Colonic mucosa (tissue), 4 donors: Measurements from ENCODE around the gene DLEU7. TPM values are rescaled to one million over a fixed set of nuclear protein-coding genes. Genes with fewer than 3 reads are reported as not detected.

Experiments used
- DNase-seq: peaks from one replicate; pipeline ENCODE4 v3.0.0-alpha.2; 2020
- H3K27ac ChIP-seq: fragments of 200-600 bp; one replicate; pipeline ENCODE4 v1.8.0; 2021
- H3K27me3 ChIP-seq: fragments of 200-600 bp; one replicate; pipeline ENCODE4 v1.8.0; 2021
- H3K36me3 ChIP-seq: fragments of 200-600 bp; one replicate; pipeline ENCODE4 v1.8.0; 2021
- H3K4me1 ChIP-seq: fragments of 200-600 bp; one replicate; pipeline ENCODE4 v1.8.0; 2021; ENCODE audit warnings: mild to moderate bottlenecking
- H3K4me3 ChIP-seq: fragments of 200-600 bp; one replicate; pipeline ENCODE4 v1.8.0; 2021
- H3K9ac ChIP-seq, 2 donors: one replicate each; pipeline ENCODE4 v1.7.0; 2013; ENCODE audit warnings: control low read depth in 2 of 2, low read depth in 2 of 2, low read length in 2 of 2
- H3K9me3 ChIP-seq: fragments of 200-600 bp; one replicate; pipeline ENCODE4 v1.8.0; 2021
- intact Hi-C: fragments of 100-400 bp; cut with DNase I; formaldehyde crosslinking; loops from one replicate; pipeline ENCODE4 v1.14.1; 2022
- total RNA-seq, 2 donors: library from RNA; stranded (reverse); fragmentation: NEBNext Ultra II Directional in 1 of 2; extraction: Animal tissue kit (Norgen Biotek cat#: 25700) in 1 of 2; gene quantifications; one replicate each; pipeline ENCODE4 v1.2.1, GENCODE V29; 2021
- TF ChIP-seq, protein P1 (sequence below): fragments of 200-600 bp; IDR thresholded peaks from one replicate; pipeline ENCODE4 v1.8.0; 2022; ENCODE audit warnings: antibody characterized with exemption, mild to moderate bottlenecking
- donor health status: healthy.
- donor health status: DM: no; HTN: no; CAD: no.
- donor health status: DM: no; HTN: no; CAD: no.

Gene DLEU7
- total RNA-seq, 2 donors from 2014 or later: 0.11 TPM; not detected in 1

DNA sequence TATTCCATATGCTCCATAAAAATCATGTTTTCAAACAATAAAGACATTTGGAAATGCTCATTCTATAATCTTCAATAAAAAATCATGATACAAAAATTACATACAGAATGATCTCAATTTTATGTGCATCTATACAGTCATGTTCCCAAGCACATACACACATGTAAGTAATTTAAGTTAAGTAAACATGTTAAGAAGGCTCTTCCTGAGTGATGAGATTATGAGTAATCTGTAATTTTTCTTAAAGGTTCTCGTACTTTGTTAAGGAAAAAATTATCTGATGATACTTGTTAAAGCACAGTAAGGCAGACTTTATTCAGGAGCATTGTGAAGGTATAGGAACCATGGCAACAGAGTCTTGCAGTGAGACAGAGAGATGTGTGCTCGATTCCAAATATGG, 30.0 kb upstream of the DLEU7 start:
- no peaks in the 10 kb centered on the region for H3K9me3 ChIP-seq
- H3K4me3 ChIP-seq: no peak overlapping the region
- H3K27me3 ChIP-seq: no peaks in the 10 kb centered on the region
- H3K27ac ChIP-seq: no peak overlapping the region
- H3K36me3 ChIP-seq: no peaks in the 10 kb centered on the region
- H3K4me1 ChIP-seq: no peaks in the 10 kb centered on the region
- DNase-seq: no peak
- no peak overlapping the region for H3K9ac ChIP-seq
- TF ChIP-seq, protein P1, sequence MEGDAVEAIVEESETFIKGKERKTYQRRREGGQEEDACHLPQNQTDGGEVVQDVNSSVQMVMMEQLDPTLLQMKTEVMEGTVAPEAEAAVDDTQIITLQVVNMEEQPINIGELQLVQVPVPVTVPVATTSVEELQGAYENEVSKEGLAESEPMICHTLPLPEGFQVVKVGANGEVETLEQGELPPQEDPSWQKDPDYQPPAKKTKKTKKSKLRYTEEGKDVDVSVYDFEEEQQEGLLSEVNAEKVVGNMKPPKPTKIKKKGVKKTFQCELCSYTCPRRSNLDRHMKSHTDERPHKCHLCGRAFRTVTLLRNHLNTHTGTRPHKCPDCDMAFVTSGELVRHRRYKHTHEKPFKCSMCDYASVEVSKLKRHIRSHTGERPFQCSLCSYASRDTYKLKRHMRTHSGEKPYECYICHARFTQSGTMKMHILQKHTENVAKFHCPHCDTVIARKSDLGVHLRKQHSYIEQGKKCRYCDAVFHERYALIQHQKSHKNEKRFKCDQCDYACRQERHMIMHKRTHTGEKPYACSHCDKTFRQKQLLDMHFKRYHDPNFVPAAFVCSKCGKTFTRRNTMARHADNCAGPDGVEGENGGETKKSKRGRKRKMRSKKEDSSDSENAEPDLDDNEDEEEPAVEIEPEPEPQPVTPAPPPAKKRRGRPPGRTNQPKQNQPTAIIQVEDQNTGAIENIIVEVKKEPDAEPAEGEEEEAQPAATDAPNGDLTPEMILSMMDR: no peak
- intact Hi-C loops: no loop called here

DNA sequence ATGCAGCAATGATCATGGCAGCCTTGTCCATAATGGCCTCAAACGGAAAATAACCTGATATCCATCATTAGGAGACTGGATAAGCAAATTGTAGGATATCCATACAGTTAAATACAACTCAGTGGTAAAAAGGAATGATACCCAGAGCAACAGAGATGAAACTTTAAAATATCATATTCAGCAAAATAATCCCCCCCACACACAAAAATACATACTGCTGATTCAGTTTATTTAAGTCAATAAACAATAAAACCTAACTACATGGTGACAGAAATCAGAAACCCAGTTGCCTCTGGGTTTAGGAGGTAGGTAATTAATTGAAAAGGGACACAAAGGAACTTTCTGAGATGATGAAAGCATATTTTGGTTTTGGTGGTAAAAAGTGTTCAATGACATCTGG, 27.9 kb upstream of the DLEU7 start:
- no peaks in the 10 kb centered on the region for H3K36me3 ChIP-seq
- DNase-seq: no peak
- no peaks in the 10 kb centered on the region for H3K4me1 ChIP-seq
- H3K27me3 ChIP-seq: no peaks in the 10 kb centered on the region
- H3K27ac ChIP-seq: no peak overlapping the region
- TF ChIP-seq, protein P1: no peak
- no peak overlapping the region for H3K4me3 ChIP-seq
- intact Hi-C loops: no loop called here
- no peaks in the 10 kb centered on the region for H3K9me3 ChIP-seq
- H3K9ac ChIP-seq: no peak overlapping the region

DNA sequence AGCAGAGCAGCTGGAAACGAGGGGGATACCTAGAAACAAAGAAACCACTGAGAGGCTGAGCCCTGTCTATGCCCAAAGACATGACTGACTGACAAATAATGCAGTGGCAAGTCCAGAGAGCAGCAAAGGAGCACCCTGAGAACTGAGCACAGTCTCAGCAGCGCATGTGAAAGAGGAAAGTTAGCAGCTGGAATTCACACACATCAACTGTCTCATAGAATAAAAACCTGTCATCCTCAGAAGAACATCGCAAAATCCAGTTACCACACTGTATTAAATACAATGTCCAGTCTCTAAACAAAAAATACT, 24.1 kb upstream of the DLEU7 start:
- intact Hi-C loops: no loop called here
- no peaks in the 10 kb centered on the region for H3K27me3 ChIP-seq
- no peak overlapping the region for H3K9ac ChIP-seq
- H3K4me3 ChIP-seq: no peak overlapping the region
- TF ChIP-seq, protein P1: no peak
- DNase-seq: no peak
- no peaks in the 10 kb centered on the region for H3K4me1 ChIP-seq
- H3K27ac ChIP-seq: no peak overlapping the region
- no peaks in the 10 kb centered on the region for H3K36me3 ChIP-seq
- H3K9me3 ChIP-seq: peaks cover 4% of the 10 kb centered on the region

DNA sequence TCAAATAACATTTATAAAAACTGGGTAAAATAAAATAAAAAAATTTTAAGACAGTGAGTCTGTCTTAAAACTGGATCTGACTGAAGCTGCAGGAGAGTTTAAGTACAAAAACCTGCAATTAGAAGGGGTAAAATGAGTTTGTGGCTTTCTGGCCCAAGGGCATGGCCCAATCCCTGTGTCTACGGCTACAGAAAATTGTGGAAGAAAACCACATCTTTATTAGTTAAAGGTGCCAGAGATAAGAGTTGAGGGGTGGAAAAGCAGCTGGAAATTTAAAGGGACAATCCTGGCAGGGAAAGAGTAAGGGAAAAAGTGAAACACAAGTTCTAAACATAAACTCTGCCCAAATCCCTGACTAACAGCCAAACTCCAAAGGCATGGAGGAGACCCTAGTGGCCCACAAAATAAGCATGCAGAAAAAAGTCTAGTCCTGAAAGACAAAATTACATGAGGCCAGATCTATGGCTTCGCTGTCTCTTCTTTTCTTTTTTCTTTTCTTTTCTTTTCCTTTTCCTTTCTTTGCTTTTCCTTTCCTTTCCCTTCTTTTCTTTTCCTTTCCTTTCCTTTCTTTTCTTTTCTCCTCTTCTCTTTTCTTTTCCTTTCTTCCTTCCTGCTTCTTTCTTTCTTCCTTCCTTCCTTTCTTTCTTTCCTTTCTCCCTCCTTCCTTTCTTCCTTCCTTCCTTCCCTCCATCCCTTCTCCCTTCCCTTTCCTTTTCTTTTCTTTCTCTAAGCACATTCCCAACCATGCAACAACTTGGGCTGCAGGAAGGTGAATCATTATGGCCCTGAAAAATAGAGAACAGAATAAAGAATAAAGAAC, 23.5 kb upstream of the DLEU7 start:
- Histone ChIP-seq H3K36me3 (no peaks in the 10 kb centered on the region), H3K9me3 (peaks cover 4% of the 10 kb centered on the region), H3K4me3 (no peak overlapping the region), H3K9ac (no peak overlapping the region), H3K27ac (no peak overlapping the region), H3K4me1 (no peaks in the 10 kb centered on the region), H3K27me3 (no peaks in the 10 kb centered on the region)
- DNase-seq: no peak
- intact Hi-C loops: no loop called here
- TF ChIP-seq, protein P1: no peak

DNA sequence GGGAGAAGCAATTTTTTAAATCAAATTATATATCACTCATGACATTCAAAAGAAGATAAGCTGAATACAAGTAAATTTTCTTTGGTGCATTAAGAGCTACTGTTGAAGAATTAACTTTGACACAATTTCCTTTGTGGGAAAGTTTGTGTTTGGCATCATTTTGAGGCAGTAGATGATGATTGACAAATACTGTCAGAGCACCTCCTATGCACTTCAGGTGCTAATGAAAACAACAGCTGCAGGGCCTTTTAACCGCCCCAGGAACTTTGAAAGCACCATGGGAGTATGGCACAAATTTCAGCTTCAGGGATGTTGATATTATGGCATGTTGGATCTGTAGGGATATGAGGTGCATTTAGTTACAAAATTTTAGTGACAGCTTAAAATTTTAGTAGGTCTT, 21.0 kb upstream of the DLEU7 start:
- TF ChIP-seq, protein P1: no peak

More for the DNA sequence above, 21.0 kb upstream of the DLEU7 start:
- Histone ChIP-seq H3K4me3 (no peak overlapping the region), H3K27me3 (no peaks in the 10 kb centered on the region), H3K4me1 (no peaks in the 10 kb centered on the region), H3K9me3 (peaks cover 4% of the 10 kb centered on the region), H3K36me3 (no peaks in the 10 kb centered on the region), H3K27ac (no peak overlapping the region), H3K9ac (no peak overlapping the region)
- intact Hi-C loops: no loop called here
- no peak for DNase-seq
